ENCODE results near the gene APOL4. TPM values are rescaled to one million over a fixed set of nuclear protein-coding genes. Genes with fewer than 3 reads are reported as not detected.

Gene APOL4
- total RNA-seq, 2 experiments from 2014 or later, result 0.18 TPM

DNA sequence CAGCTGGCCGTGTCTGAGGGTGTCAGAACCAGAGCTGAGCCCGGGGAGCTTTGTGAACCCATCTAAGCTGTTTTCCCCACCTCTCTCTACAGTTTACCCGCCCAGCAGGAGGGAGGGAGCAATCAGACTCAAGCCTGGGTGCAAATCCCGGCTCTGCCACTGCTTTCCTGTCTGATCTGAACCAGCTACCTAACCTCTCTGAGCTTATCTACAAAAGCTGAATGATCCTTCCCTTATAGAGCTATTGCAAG is 37.5 kb upstream of the APOL4 start:
- peak overlapping the region; percentile 98 for H3K4me3 Mint-ChIP-seq
- DNase-seq, result peak; percentile 30
- peak; percentile 24 for ATAC-seq
- H3K9me3 Mint-ChIP-seq, result peaks cover 6% of the 10 kb centered on the region
- peaks cover 54% of the 10 kb centered on the region for H3K4me1 Mint-ChIP-seq (ENCODE audit: low read depth)
- ChIA-PET CTCF (interaction anchor here (0.9 to 5.0 kb wide), 21 partner anchors 9 to 290 kb away, joined by 3 to 35 read pairs (median 6); partner anchors contain the start of genes APOL1 and EIF3D), POLR2A (interaction anchor here (0.6 to 4.1 kb wide), 8 partner anchors 11 to 138 kb away, joined by 3 to 24 read pairs (median 4); partner anchors contain the start of gene APOL1)
- H3K27ac Mint-ChIP-seq, result peak overlapping the region; percentile 97
- TF ChIP-seq CTCF (IDR thresholded peaks at IDR 0.05), result no peak
- no peaks in the 10 kb centered on the region for H3K27me3 Mint-ChIP-seq
- peaks cover 52% of the 10 kb centered on the region for H3K36me3 Mint-ChIP-seq (ENCODE audit: low read depth)
- intact Hi-C loops (cut with micrococcal nuclease), result no loop called here

GRCh38 chr22:36238373-36239149 is 37.0 kb upstream of the APOL4 start:
- CTCF ChIA-PET, result interaction anchor here (0.7 to 5.0 kb wide), 28 partner anchors 9 to 248 kb away, joined by 3 to 35 read pairs (median 5); partner anchors contain the start of gene APOL1
- TF ChIP-seq CTCF (IDR thresholded peaks at IDR 0.05), result no peak
- Mint-ChIP-seq H3K27ac (peak overlapping the region; percentile 97), H3K36me3 (ENCODE audit: low read depth) (peaks cover 56% of the 10 kb centered on the region), H3K9me3 (peaks cover 6% of the 10 kb centered on the region), H3K4me1 (ENCODE audit: low read depth) (peaks cover 58% of the 10 kb centered on the region), H3K4me3 (peak overlapping the region; percentile 98), H3K27me3 (no peaks in the 10 kb centered on the region)
- intact Hi-C loops (cut with micrococcal nuclease), result no loop called here
- ATAC-seq (peak; percentile 12), DNase-seq (peak; percentile 28)
- POLR2A ChIA-PET, result interaction anchor here (0.6 to 4.1 kb wide), 15 partner anchors 11 to 139 kb away, joined by 3 to 24 read pairs (median 4); partner anchors contain the start of gene APOL1

GRCh38 chr22:36237462-36238372 is 36.1 kb upstream of the APOL4 start:
- Mint-ChIP-seq H3K9me3 (peaks cover 3% of the 10 kb centered on the region), H3K4me3 (peak overlapping the region; percentile 98), H3K27ac (peak overlapping the region; percentile 97), H3K4me1 (ENCODE audit: low read depth) (peaks cover 61% of the 10 kb centered on the region), H3K36me3 (ENCODE audit: low read depth) (peaks cover 60% of the 10 kb centered on the region), H3K27me3 (no peaks in the 10 kb centered on the region)
- DNase-seq (peak; percentile 38), ATAC-seq (peak; percentile 24)
- ChIA-PET CTCF (interaction anchor here (0.7 to 5.0 kb wide), 16 partner anchors 12 to 249 kb away, joined by 3 to 35 read pairs (median 4); no protein-coding TSS in a partner anchor), POLR2A (interaction anchor here (0.9 to 4.1 kb wide), 11 partner anchors 10 to 589 kb away, joined by 3 to 24 read pairs (median 4); partner anchors contain the start of genes APOL1 and APOL6)
- no peak for TF ChIP-seq CTCF (IDR thresholded peaks at IDR 0.05)
- intact Hi-C loops (cut with micrococcal nuclease), result no loop called here

GRCh38 chr22:36236388-36237319 is 35.0 kb upstream of the APOL4 start:
- peaks cover 61% of the 10 kb centered on the region for H3K4me1 Mint-ChIP-seq (ENCODE audit: low read depth)
- H3K9me3 Mint-ChIP-seq, result no peaks in the 10 kb centered on the region
- DNase-seq (no peak), ATAC-seq (no peak)
- peaks cover 67% of the 10 kb centered on the region for H3K36me3 Mint-ChIP-seq (ENCODE audit: low read depth)
- ChIA-PET CTCF (interaction anchor here (0.7 to 5.0 kb wide), 8 partner anchors 14 to 250 kb away, joined by 3 to 35 read pairs (median 4); no protein-coding TSS in a partner anchor), POLR2A (interaction anchor here (0.8 to 4.1 kb wide), 8 partner anchors 9 to 588 kb away, joined by 3 to 24 read pairs (median 4); partner anchors contain the start of genes APOL1 and APOL6)
- H3K27ac Mint-ChIP-seq, result no peak overlapping the region
- TF ChIP-seq CTCF (IDR thresholded peaks at IDR 0.05), result no peak
- intact Hi-C loops (cut with micrococcal nuclease), result no loop called here
- H3K27me3 Mint-ChIP-seq, result no peaks in the 10 kb centered on the region
- H3K4me3 Mint-ChIP-seq, result peak overlapping the region; percentile 98

Measured in activated CD8-positive, alpha-beta T cell treated with anti-CD3 and anti-CD28 coated beads for 36 hours (primary cell).